Gastrocnemius medialis (tissue), 4 donors: Measurements from ENCODE around the gene KIT.

Experiments used
- POLR2A ChIP-seq, 2 donors: fragments of 450-650 bp; IDR thresholded peaks; one replicate each; pipeline ENCODE4 v1.6.1; 2017; ENCODE audit warnings: antibody characterized with exemption in 2 of 2, mild to moderate bottlenecking in 2 of 2, moderate library complexity in 2 of 2
- TF ChIP-seq, protein P1 (sequence below), 5 experiments: fragments of 450-650 bp in 3 of 5; fragments of 200-600 bp in 2 of 5; sonication (generic) in 2 of 5; IDR thresholded peaks in 4 of 5; conservative IDR thresholded peaks in 1 of 5; 1 replicate in 4 of 5; 2 replicates in 1 of 5; pipeline ENCODE4 v1.5.1; 2016 to 2019; ENCODE audit warnings: antibody characterized with exemption in 5 of 5, mild to moderate bottlenecking in 3 of 5, moderate library complexity in 3 of 5

DNA sequence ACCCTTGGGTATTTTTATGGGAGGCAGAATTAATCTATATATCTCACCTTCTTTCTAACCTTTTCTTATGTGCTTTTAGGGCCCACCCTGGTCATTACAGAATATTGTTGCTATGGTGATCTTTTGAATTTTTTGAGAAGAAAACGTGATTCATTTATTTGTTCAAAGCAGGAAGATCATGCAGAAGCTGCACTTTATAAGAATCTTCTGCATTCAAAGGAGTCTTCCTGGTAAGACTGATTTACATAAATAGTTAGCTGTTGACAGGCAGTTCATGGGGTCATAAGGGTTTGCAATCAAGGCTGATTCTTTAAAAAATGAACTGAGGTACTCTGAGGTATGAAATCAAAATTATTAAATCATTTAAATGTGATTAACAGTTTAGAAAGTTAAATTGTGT lies 71.5 kb downstream of the KIT start:
- TF ChIP-seq, protein P1, sequence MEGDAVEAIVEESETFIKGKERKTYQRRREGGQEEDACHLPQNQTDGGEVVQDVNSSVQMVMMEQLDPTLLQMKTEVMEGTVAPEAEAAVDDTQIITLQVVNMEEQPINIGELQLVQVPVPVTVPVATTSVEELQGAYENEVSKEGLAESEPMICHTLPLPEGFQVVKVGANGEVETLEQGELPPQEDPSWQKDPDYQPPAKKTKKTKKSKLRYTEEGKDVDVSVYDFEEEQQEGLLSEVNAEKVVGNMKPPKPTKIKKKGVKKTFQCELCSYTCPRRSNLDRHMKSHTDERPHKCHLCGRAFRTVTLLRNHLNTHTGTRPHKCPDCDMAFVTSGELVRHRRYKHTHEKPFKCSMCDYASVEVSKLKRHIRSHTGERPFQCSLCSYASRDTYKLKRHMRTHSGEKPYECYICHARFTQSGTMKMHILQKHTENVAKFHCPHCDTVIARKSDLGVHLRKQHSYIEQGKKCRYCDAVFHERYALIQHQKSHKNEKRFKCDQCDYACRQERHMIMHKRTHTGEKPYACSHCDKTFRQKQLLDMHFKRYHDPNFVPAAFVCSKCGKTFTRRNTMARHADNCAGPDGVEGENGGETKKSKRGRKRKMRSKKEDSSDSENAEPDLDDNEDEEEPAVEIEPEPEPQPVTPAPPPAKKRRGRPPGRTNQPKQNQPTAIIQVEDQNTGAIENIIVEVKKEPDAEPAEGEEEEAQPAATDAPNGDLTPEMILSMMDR (IDR thresholded peaks at IDR 0.05 in 4 of 5, conservative IDR thresholded peaks at IDR 0.05 in 1 of 5) = no peak
- no peak for TF ChIP-seq POLR2A (IDR thresholded peaks at IDR 0.05)
